Body of pancreas (tissue), 4 donors: ENCODE results near the gene ARHGAP32.

ENCODE experiments used
- POLR2A ChIP-seq, 3 donors: fragments of 450-650 bp; IDR thresholded peaks; one replicate each; pipeline ENCODE4 v1.6.1; 2016; ENCODE audit warnings: antibody characterized with exemption in 3 of 3, mild to moderate bottlenecking in 2 of 3
- TF ChIP-seq, protein P1 (sequence below), 7 experiments: fragments of 450-650 bp in 4 of 7; fragments of 200-600 bp in 3 of 7; sonication (generic) in 3 of 7; IDR thresholded peaks; one replicate each; pipeline ENCODE4 v1.5.1; 2016 to 2019; ENCODE audit warnings: antibody characterized with exemption in 7 of 7

DNA sequence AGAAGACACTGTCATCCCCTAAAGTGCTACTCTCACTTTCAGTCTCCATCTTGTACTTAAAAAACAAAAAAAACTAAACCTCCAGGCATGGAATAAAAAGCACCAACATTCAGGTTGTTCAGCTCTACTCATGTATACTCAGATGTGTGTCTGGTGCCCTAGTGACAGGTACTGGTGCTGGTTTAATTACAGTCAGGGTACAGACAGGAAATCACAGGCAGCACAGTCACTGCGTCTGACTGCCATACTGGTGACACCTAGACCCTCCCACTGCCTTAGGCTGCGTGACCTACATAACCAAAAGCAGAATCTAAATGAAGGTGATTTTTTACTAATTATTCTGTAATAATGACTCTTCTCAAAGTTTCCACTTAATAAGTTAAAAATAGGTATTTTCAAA, at the start of gene ARHGAP32:
- TF ChIP-seq, protein P1, sequence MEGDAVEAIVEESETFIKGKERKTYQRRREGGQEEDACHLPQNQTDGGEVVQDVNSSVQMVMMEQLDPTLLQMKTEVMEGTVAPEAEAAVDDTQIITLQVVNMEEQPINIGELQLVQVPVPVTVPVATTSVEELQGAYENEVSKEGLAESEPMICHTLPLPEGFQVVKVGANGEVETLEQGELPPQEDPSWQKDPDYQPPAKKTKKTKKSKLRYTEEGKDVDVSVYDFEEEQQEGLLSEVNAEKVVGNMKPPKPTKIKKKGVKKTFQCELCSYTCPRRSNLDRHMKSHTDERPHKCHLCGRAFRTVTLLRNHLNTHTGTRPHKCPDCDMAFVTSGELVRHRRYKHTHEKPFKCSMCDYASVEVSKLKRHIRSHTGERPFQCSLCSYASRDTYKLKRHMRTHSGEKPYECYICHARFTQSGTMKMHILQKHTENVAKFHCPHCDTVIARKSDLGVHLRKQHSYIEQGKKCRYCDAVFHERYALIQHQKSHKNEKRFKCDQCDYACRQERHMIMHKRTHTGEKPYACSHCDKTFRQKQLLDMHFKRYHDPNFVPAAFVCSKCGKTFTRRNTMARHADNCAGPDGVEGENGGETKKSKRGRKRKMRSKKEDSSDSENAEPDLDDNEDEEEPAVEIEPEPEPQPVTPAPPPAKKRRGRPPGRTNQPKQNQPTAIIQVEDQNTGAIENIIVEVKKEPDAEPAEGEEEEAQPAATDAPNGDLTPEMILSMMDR (IDR thresholded peaks at IDR 0.05): no peak
- no peak for TF ChIP-seq POLR2A (IDR thresholded peaks at IDR 0.05)
